ENCODE results near the gene RPAP3. TPM values are rescaled to one million over a fixed set of nuclear protein-coding genes. Genes with fewer than 3 reads are reported as not detected.

Gene RPAP3
- total and polyA plus RNA-seq, 2 of the 4 experiments (the other 2 are of a cell fraction): 10.6 to 13.4 TPM

GRCh38 chr12:47686645-47687240, 19.1 kb downstream of the RPAP3 start:
- dilution Hi-C loops (cut with HindIII; ENCODE audit: low sequenced_read_pairs, unreplicated experiment): no loop called here
- no peak overlapping the region for H2BK15ac ChIP-seq (ENCODE audit: low read depth, low read length)
- no peak overlapping the region for H3K9ac ChIP-seq (ENCODE audit: low read depth, low read length)
- H3K4me2 ChIP-seq (ENCODE audit: low read depth, low read length): no peak overlapping the region
- H3K36me3 ChIP-seq (ENCODE audit: control insufficient read depth, insufficient read depth, low read length): peaks cover 5% of the 10 kb centered on the region
- DNase-seq (peak; percentile 67), ATAC-seq (ENCODE audit: low read depth) (peak; percentile 97)
- H4K91ac ChIP-seq (ENCODE audit: insufficient read depth, low read depth, low read length): no peak overlapping the region
- no peak overlapping the region for H3K4ac ChIP-seq (ENCODE audit: low read depth, low read length)
- no peaks in the 10 kb centered on the region for H3K27me3 ChIP-seq (ENCODE audit: control insufficient read depth, insufficient read depth, low read length)
- no peaks in the 10 kb centered on the region for H3K4me1 ChIP-seq (ENCODE audit: control insufficient read depth, insufficient read depth, low read length)
- no peak overlapping the region for H3K14ac ChIP-seq (replicated peaks; ENCODE audit: low read depth, low read length)
- no peak overlapping the region for H2AK5ac ChIP-seq (ENCODE audit: low read depth, low read length)
- H2AK9ac ChIP-seq (replicated peaks; ENCODE audit: low read depth, low read length, poor library complexity): no peak overlapping the region
- in situ Hi-C loops (cut with MboI; ENCODE audit: low sequenced_read_pairs): loop anchor here (10.0 to 25.0 kb wide), 2 partner anchors 652 to 1349 kb away; no protein-coding TSS in a partner anchor
- H2AFZ ChIP-seq (replicated peaks; ENCODE audit: low read length, poor library complexity): no peak overlapping the region
- no peaks in the 10 kb centered on the region for H3K9me1 ChIP-seq (ENCODE audit: insufficient read depth, low read length)
- BruUV-seq (replicated peaks): no TSS peak
- H3K9me3 ChIP-seq (ENCODE audit: control insufficient read depth, insufficient read depth, low read length): no peaks in the 10 kb centered on the region
- no peak overlapping the region for H3K23ac ChIP-seq (ENCODE audit: low read depth, low read length)
- H2BK120ac ChIP-seq (ENCODE audit: low read depth, low read length): no peak overlapping the region
- intact Hi-C loops (cut with micrococcal nuclease): loop anchor here (1.0 to 10.0 kb wide), 3 partner anchors 139 to 654 kb away; no protein-coding TSS in a partner anchor
- no peak overlapping the region for H4K5ac ChIP-seq (ENCODE audit: low read depth, low read length)
- H3K4me3 ChIP-seq (ENCODE audit: insufficient read depth, low read depth, low read length): no peak overlapping the region
- no peak overlapping the region for H2BK5ac ChIP-seq (ENCODE audit: low read depth, low read length, poor library complexity, severe bottlenecking)
- CTCF ChIA-PET: interaction anchor here (0.6 to 1.7 kb wide), 7 partner anchors 19 to 1172 kb away, joined by 3 to 5 read pairs (median 4); partner anchors contain the start of gene RPAP3
- H4K8ac ChIP-seq (ENCODE audit: low read depth in 2 of 2, low read length in 2 of 2): no peak overlapping the region
- H3K79me1 ChIP-seq (ENCODE audit: low read depth in 1 of 2, low read length in 2 of 2): no peaks in the 10 kb centered on the region
- H3K18ac ChIP-seq (ENCODE audit: low read depth, low read length): no peak overlapping the region
- TF ChIP-seq BHLHE40 (IDR thresholded peaks at IDR 0.05; ENCODE audit: low read depth, low read length): no peak
- TF ChIP-seq CHD1 (IDR thresholded peaks at IDR 0.05; ENCODE audit: low read depth, low read length): no peak
- TF ChIP-seq CTCF (conservative IDR thresholded peaks at IDR 0.05; ENCODE audit: low read depth, low read length): peak; percentile 82
- no peak for TF ChIP-seq MAFK (IDR thresholded peaks at IDR 0.05; ENCODE audit: low read depth, low read length)
- peak; percentile 86 for TF ChIP-seq RAD21 (IDR thresholded peaks at IDR 0.05; ENCODE audit: low read length)
- TF ChIP-seq MXI1 (IDR thresholded peaks at IDR 0.05; ENCODE audit: borderline replicate concordance, low read depth, low read length): no peak
- TF ChIP-seq MAZ (IDR thresholded peaks at IDR 0.05; ENCODE audit: borderline replicate concordance, low read depth, low read length): no peak
- peak; percentile 84 for TF ChIP-seq SMC3 (IDR thresholded peaks at IDR 0.05; ENCODE audit: low read depth, low read length)
- TF ChIP-seq RFX5 (IDR thresholded peaks at IDR 0.05; ENCODE audit: low read depth, low read length): no peak
- no peak for TF ChIP-seq FOS (IDR thresholded peaks at IDR 0.05; ENCODE audit: low read depth, low read length)
- WGBS, 2 experiments (ENCODE audit: extremely low coverage in 2 of 2, insufficient read length in 1 of 2): 100% methylated on average over 1 of the region's 4 CpGs; no CpG with 5 or more reads in 1 of the 2 experiments
- no peak overlapping the region for H2BK20ac ChIP-seq (ENCODE audit: low read depth, low read length)
- POLR2A ChIA-PET (ENCODE audit: unreplicated experiment): interaction anchor here (0.7 kb wide), 1 partner anchor 139 kb away, joined by 4 read pairs; no protein-coding TSS in a partner anchor
- H3K27ac ChIP-seq (ENCODE audit: insufficient read depth, low read length): no peak overlapping the region
- no peak overlapping the region for H3K56ac ChIP-seq (ENCODE audit: extremely low read depth, insufficient read depth, low read length)
- H4K20me1 ChIP-seq (ENCODE audit: insufficient read depth, low read length): no peaks in the 10 kb centered on the region
